Body of pancreas (tissue), 4 donors: ENCODE measurements around the gene PHC3. TPM values are rescaled to one million over a fixed set of nuclear protein-coding genes. Genes with fewer than 3 reads are reported as not detected.
A peak's percentile ranks its signal among the peaks of the same experiment; 100 is the strongest.

ENCODE experiments used
- ATAC-seq: fragments of 150-250 bp; one replicate; pipeline ENCODE4 v1.9.1; 2016
- DNase-seq, 4 donors: peaks; one replicate each; pipeline ENCODE4 v3.0.0-alpha.2; 2019
- H3K27ac ChIP-seq, 4 donors: fragments of 200-600 bp; sonication (generic); 1 replicate in 3 of 4; 2 replicates in 1 of 4; pipeline versions ENCODE4 v1.5.1 to v1.6.1; 2016 to 2019; ENCODE audit warnings: mild to moderate bottlenecking in 1 of 4, mixed read lengths in 1 of 4, moderate library complexity in 1 of 4
- H3K27me3 ChIP-seq, 2 donors: fragments of 200-600 bp; sonication (generic); one replicate each; pipeline ENCODE4 v1.6.0; 2016; ENCODE audit warnings: mild to moderate bottlenecking in 1 of 2
- H3K36me3 ChIP-seq, 2 donors: fragments of 200-600 bp; sonication (generic); replicated peaks in 1 of 2; 2 replicates each; pipeline ENCODE4 v1.5.1; 2016; ENCODE audit warnings: low read depth in 2 of 2; ENCODE audit not compliant: insufficient read depth in 1 of 2
- H3K4me1 ChIP-seq: fragments of 200-600 bp; sonication (generic); one replicate; pipeline ENCODE4 v1.6.0; 2016
- H3K4me3 ChIP-seq, 2 donors: fragments of 200-600 bp; sonication (generic); 1 replicate in 1 of 2; 2 replicates in 1 of 2; pipeline ENCODE4 v1.5.1; 2016 to 2019
- H3K9me3 ChIP-seq, 3 donors: fragments of 200-600 bp; sonication (generic); 1 replicate in 2 of 3; 2 replicates in 1 of 3; pipeline ENCODE4 v1.5.1; 2016
- POLR2A ChIP-seq, 3 donors: fragments of 450-650 bp; IDR thresholded peaks; one replicate each; pipeline ENCODE4 v1.6.1; 2016; ENCODE audit warnings: antibody characterized with exemption in 3 of 3, mild to moderate bottlenecking in 2 of 3
- WGBS, 2 donors: methylation state at CpG; one replicate each; pipeline ENCODE4 v1.1.5; 2017; 5-methylcytosine and 5-hydroxymethylcytosine counted together
- intact Hi-C: fragments of 100-400 bp; cut with DNase I; formaldehyde crosslinking; loops from one replicate; pipeline ENCODE4 v1.15.1; 2023
- total RNA-seq, 2 donors: library from RNA; depleted of rRNA; stranded (reverse); fragments of >200 nt; gene quantifications; one replicate each; pipeline ENCODE4 v1.1.0, GENCODE V29; 2016
- TF ChIP-seq, protein P1 (sequence below), 7 experiments: fragments of 450-650 bp in 4 of 7; fragments of 200-600 bp in 3 of 7; sonication (generic) in 3 of 7; IDR thresholded peaks; one replicate each; pipeline ENCODE4 v1.5.1; 2016 to 2019; ENCODE audit warnings: antibody characterized with exemption in 7 of 7

The PHC3 gene, protein sequence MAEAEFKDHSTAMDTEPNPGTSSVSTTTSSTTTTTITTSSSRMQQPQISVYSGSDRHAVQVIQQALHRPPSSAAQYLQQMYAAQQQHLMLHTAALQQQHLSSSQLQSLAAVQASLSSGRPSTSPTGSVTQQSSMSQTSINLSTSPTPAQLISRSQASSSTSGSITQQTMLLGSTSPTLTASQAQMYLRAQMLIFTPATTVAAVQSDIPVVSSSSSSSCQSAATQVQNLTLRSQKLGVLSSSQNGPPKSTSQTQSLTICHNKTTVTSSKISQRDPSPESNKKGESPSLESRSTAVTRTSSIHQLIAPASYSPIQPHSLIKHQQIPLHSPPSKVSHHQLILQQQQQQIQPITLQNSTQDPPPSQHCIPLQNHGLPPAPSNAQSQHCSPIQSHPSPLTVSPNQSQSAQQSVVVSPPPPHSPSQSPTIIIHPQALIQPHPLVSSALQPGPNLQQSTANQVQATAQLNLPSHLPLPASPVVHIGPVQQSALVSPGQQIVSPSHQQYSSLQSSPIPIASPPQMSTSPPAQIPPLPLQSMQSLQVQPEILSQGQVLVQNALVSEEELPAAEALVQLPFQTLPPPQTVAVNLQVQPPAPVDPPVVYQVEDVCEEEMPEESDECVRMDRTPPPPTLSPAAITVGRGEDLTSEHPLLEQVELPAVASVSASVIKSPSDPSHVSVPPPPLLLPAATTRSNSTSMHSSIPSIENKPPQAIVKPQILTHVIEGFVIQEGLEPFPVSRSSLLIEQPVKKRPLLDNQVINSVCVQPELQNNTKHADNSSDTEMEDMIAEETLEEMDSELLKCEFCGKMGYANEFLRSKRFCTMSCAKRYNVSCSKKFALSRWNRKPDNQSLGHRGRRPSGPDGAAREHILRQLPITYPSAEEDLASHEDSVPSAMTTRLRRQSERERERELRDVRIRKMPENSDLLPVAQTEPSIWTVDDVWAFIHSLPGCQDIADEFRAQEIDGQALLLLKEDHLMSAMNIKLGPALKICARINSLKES
- total RNA-seq: 10 to 100 TPM; 34.8 to 58.7 TPM

DNA sequence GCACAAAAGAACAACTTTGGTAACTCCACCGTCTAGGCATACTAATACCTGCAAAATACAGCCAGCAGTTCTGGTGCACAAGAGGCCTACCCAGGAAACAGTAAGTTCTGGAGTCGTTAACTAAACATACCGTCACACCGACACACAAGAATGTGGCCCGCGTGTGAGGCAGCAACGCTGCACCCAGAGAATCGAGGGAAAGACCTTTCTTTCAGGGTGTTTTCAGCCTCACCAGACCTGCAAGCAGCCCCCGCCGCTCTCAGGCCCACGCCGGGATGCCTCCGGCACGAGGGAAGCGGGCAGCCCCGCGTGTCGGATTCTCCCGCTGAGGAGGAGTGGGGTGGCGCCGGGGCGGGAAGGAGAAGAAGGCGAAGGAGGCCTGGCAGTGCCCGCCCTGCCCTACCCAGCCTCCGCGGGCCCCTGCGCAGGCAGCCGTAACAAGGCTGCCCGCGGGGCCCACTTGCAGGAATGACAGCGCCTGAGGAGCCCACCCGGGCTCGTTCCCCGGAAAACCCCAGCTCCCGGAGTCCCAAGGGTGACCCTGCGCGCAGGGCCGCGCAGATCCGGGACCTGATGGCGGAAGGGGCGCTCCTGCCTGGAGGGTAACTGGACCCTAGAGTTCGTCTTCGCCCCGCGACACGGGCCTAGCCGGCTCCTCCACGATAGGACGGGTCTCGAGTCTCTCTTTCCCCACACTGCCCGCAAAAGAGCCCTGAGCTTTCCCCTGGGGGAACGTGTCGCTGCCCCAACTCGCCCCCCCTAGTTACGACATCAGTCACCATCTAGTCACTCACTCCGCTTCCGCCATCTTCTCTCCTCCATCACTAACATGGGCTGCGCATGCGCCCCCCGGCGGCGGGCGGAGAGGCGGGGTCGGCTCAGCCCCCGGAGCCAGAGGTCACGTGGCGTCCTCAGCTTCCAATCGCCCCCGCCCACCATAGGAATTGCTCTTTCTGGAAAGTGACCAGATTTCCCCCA is at the start of gene PHC3:
Gene PHC3, minus strand, starts transcription at position 826 of the 978 bp plus-strand sequence. Its CDS starts 18 bp downstream, at position 808.
- H3K27me3 ChIP-seq: no peaks in the 10 kb centered on the region
- intact Hi-C loops: no loop called here
- peaks cover 18% of the 10 kb centered on the region for H3K4me1 ChIP-seq

GRCh38 chr3:170228093-170228766 is 46.7 kb upstream of the PHC3 start:
- Histone ChIP-seq H3K36me3 (no peaks in the 10 kb centered on the region), H3K4me1 (no peaks in the 10 kb centered on the region), H3K4me3 (no peak overlapping the region), H3K9me3 (no peaks in the 10 kb centered on the region), H3K27ac (no peak overlapping the region), H3K27me3 (no peaks in the 10 kb centered on the region)
- WGBS, 2 donors: 57 to 60% methylated on average over 2 of the region's 2 CpGs
- intact Hi-C loops: no loop called here
- ATAC-seq: no peak
- TF ChIP-seq POLR2A (IDR thresholded peaks at IDR 0.05): no peak
- TF ChIP-seq, protein P1, sequence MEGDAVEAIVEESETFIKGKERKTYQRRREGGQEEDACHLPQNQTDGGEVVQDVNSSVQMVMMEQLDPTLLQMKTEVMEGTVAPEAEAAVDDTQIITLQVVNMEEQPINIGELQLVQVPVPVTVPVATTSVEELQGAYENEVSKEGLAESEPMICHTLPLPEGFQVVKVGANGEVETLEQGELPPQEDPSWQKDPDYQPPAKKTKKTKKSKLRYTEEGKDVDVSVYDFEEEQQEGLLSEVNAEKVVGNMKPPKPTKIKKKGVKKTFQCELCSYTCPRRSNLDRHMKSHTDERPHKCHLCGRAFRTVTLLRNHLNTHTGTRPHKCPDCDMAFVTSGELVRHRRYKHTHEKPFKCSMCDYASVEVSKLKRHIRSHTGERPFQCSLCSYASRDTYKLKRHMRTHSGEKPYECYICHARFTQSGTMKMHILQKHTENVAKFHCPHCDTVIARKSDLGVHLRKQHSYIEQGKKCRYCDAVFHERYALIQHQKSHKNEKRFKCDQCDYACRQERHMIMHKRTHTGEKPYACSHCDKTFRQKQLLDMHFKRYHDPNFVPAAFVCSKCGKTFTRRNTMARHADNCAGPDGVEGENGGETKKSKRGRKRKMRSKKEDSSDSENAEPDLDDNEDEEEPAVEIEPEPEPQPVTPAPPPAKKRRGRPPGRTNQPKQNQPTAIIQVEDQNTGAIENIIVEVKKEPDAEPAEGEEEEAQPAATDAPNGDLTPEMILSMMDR (IDR thresholded peaks at IDR 0.05): no peak
- no peak for DNase-seq

More for the DNA sequence above, at the start of gene PHC3:
- Histone ChIP-seq H3K36me3 (peaks cover 0 to 3% of the 10 kb centered on the region in 2 donors), H3K27ac (peak within 1 kb of the TSS; percentile 93 to 96 (median 94)), H3K9me3 (no peaks in the 10 kb centered on the region), H3K4me3 (peak within 1 kb of the TSS; percentile 49 to 67)
- ATAC-seq (peak; percentile 91), DNase-seq (peak; percentile 91 to 93 (median 92))
- TF ChIP-seq, protein P1 (IDR thresholded peaks at IDR 0.05): peak in 4 of 7 experiments; percentile 17 to 42 (median 32)
- TF ChIP-seq POLR2A (IDR thresholded peaks at IDR 0.05): peak; percentile 71 to 91 (median 89)
- WGBS, 2 donors: 0% methylated on average over 37 to 69 of the region's 71 CpGs

DNA sequence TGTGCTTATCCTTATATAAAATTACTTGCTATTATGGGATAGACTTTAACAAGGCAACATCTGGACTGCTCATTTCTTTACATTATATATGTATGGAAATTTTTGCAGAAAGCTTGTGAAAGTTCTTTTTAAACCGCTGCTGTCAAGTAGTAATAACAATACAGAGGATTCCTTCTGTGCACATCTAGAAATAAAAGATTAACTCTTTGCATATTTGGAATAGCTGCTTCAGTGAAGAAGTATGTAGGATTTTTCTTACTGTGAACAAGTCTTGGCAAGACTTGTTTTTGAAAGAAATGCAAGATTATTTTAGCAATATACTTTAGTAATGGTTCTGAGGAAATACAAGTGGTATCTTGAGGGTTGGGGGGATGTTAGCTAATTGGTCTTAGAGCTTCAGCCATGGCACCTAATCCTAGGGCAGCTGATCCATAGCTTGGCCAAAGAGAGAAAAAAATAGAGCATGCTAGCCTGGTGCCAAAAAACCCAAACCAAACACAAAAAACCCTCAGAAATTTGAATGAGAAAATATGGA is 45.0 kb upstream of the PHC3 start:
- WGBS, 2 donors: 82 to 93% methylated on average over 1 of the region's 1 CpG
- H3K4me1 ChIP-seq: no peaks in the 10 kb centered on the region
- no peaks in the 10 kb centered on the region for H3K9me3 ChIP-seq
- H3K27ac ChIP-seq: no peak overlapping the region
- TF ChIP-seq, protein P1 (IDR thresholded peaks at IDR 0.05): no peak
- TF ChIP-seq POLR2A (IDR thresholded peaks at IDR 0.05): no peak
- H3K27me3 ChIP-seq: no peaks in the 10 kb centered on the region
- no peaks in the 10 kb centered on the region for H3K36me3 ChIP-seq
- intact Hi-C loops: no loop called here
- DNase-seq (no peak), ATAC-seq (no peak)
- H3K4me3 ChIP-seq: no peak overlapping the region
